ENCODE results near the gene ZNRF3. TPM values are rescaled to one million over a fixed set of nuclear protein-coding genes. Genes with fewer than 3 reads are reported as not detected.

Gene ZNRF3
- polyA plus RNA-seq, 2 donors: 1.6 to 2.8 TPM

DNA sequence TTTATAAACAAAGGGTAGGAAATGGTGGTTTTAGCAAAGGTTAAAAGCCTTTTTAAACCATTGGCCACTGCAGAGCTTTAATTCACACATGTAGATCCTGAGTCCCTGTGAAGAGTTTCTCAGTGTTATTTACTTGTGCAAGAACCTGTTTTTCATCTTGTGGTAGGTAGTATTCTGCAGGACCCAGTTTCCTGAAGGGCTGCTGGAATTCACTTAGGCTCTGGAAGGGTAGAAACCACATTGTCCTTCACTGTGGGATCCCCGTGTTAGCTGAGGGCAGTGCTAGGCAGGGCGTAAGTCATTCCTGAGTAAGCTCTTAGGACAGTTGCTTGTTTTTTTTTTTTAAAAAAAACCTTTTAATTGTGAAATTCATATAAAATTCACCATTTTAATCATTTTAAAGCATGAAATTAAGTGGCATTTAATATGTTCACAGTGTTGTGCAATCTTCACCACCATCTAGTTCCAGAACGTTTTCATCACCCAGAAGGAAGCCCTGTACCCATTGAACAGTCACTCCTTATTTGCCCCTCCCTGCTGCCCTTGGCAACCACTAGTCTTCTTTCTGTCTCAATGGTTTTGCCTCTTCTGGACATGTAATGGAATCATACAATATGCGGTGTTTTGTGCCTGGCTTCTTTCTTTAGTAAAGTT lies 100.5 kb downstream of the ZNRF3 start:
- H3K27me3 ChIP-seq (ENCODE audit: control insufficient read depth in 1 of 2, insufficient read depth in 2 of 2, low read length in 2 of 2): no peaks in the 10 kb centered on the region
- H3K4me1 ChIP-seq (ENCODE audit: control insufficient read depth in 2 of 2, insufficient read depth in 2 of 2, low read length in 1 of 2): peaks cover 4 to 9% of the 10 kb centered on the region in 2 donors
- peak overlapping the region in 1 of 2 donors; percentile 17 for H3K27ac ChIP-seq (ENCODE audit: low read depth in 2 of 2, low read length in 1 of 2)

DNA sequence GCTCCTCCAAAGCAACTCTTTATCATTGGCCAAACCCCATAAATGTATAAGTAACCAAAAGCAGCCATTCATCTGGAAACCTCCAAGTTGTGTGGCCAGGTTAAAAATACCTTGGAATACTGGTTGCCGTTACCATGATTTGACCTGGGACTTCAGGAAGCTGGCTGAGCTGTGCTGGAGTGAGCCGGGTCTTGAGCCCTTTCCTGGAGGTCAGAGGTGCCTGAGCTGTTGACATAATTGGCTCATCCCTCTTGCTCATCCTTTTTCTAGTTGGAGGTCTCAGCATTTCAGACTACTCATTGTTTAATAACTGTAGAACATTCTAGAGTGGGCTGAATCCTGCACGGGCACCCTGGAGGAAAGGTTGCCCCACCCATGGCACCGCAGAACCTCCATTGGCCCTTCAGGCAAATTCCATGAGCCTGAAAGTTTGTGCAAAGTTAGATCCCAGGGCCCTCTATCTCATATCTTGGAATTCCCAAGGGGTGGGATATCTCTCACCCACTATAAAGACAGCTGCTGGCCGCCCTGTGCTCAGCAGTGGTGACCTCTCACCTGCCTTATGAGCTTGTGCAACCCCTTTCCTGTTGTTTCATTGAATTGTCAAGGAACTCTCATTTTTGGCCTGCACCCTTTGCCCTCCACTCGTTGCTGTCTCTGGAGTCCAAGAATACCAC lies 101.2 kb downstream of the ZNRF3 start:
- Histone ChIP-seq H3K4me3 (ENCODE audit: low read depth in 1 of 2, low read length in 2 of 2) (no peak overlapping the region), H3K9me3 (ENCODE audit: control insufficient read depth in 2 of 2, insufficient read depth in 1 of 2, low read depth in 1 of 2, low read length in 1 of 2) (no peaks in the 10 kb centered on the region), H3K27me3 (ENCODE audit: control insufficient read depth in 1 of 2, insufficient read depth in 2 of 2, low read length in 2 of 2) (no peaks in the 10 kb centered on the region), H3K36me3 (ENCODE audit: control insufficient read depth in 2 of 2, insufficient read depth in 2 of 2, low read length in 1 of 2) (peaks cover 0 to 6% of the 10 kb centered on the region in 2 donors), H3K27ac (ENCODE audit: low read depth in 2 of 2, low read length in 1 of 2) (no peak overlapping the region), H3K4me1 (ENCODE audit: control insufficient read depth in 2 of 2, insufficient read depth in 2 of 2, low read length in 1 of 2) (peaks cover 4 to 9% of the 10 kb centered on the region in 2 donors)
- 73 to 83% methylated on average over 6 of the region's 6 CpGs for WGBS, 2 donors

More for the DNA sequence above, 100.5 kb downstream of the ZNRF3 start:
- 70 to 73% methylated on average over 4 of the region's 4 CpGs for WGBS, 2 donors
- peaks cover 0 to 6% of the 10 kb centered on the region in 2 donors for H3K36me3 ChIP-seq (ENCODE audit: control insufficient read depth in 2 of 2, insufficient read depth in 2 of 2, low read length in 1 of 2)
- no peaks in the 10 kb centered on the region for H3K9me3 ChIP-seq (ENCODE audit: control insufficient read depth in 2 of 2, insufficient read depth in 1 of 2, low read depth in 1 of 2, low read length in 1 of 2)
- H3K4me3 ChIP-seq (ENCODE audit: low read depth in 1 of 2, low read length in 2 of 2): no peak overlapping the region

DNA sequence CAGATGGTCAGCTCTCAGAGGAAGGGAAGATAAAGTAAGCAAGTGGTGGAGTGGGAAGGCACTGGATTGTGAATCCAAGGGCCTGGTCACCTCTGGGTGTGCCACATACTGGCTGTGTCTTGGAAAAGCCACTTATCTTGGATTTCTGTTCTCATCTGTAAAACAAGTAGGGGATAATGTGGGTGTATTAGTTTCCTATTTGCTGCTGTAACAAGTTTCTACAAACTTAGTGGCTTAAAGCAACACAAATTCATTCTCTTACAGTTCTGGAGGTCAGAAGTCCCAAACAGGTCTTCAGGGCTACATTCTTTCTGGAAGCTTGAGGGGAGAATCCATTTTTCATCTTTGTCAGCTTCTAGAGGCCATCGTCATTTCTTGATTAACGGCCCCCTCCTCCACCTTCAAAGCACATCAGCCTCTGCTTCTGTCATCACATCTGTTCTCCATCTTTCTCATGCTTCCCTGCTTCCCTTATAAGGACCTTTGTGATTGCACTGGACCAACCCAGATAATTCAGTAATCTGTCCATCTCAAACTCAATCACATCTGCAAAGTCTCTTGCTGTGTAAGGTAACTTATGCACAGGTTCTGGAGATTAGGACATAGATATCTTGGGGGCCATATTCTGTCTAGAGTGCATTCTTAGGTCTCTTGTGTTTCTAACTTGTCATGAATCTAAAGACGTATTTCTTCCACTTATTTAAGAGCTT lies 102.4 kb downstream of the ZNRF3 start:
- no peaks in the 10 kb centered on the region for H3K9me3 ChIP-seq (ENCODE audit: control insufficient read depth in 2 of 2, insufficient read depth in 1 of 2, low read depth in 1 of 2, low read length in 1 of 2)
- H3K27ac ChIP-seq (ENCODE audit: low read depth in 2 of 2, low read length in 1 of 2): no peak overlapping the region
- no peak overlapping the region for H3K4me3 ChIP-seq (ENCODE audit: low read depth in 1 of 2, low read length in 2 of 2)
- H3K4me1 ChIP-seq (ENCODE audit: control insufficient read depth in 2 of 2, insufficient read depth in 2 of 2, low read length in 1 of 2): peaks cover 4 to 9% of the 10 kb centered on the region in 2 donors
- H3K27me3 ChIP-seq (ENCODE audit: control insufficient read depth in 1 of 2, insufficient read depth in 2 of 2, low read length in 2 of 2): no peaks in the 10 kb centered on the region
- peaks cover 0 to 7% of the 10 kb centered on the region in 2 donors for H3K36me3 ChIP-seq (ENCODE audit: control insufficient read depth in 2 of 2, insufficient read depth in 2 of 2, low read length in 1 of 2)
- WGBS, 2 donors: 87 to 89% methylated on average over 3 of the region's 3 CpGs

DNA sequence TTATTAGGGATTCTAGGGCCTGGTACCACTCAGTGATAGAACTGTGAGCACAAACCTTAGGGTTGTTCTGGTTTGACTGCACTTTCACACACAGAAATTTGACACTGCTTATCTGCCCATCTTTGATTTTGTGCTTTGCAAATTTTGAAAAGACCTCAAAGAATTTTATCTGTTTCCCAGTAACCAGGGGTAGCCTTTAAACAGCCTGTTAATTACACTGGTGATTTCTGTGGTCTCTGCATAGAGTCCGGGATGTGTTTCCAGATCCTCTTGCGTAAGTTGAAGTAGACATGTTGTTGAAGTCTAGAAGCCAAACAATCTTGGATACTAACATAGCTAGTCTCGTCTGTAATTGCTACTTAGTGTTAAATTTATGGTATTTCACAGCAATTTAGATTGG lies 103.0 kb downstream of the ZNRF3 start:
- Histone ChIP-seq H3K4me3 (ENCODE audit: low read depth in 1 of 2, low read length in 2 of 2) (no peak overlapping the region), H3K4me1 (ENCODE audit: control insufficient read depth in 2 of 2, insufficient read depth in 2 of 2, low read length in 1 of 2) (peaks cover 4 to 9% of the 10 kb centered on the region in 2 donors), H3K27me3 (ENCODE audit: control insufficient read depth in 1 of 2, insufficient read depth in 2 of 2, low read length in 2 of 2) (no peaks in the 10 kb centered on the region), H3K9me3 (ENCODE audit: control insufficient read depth in 2 of 2, insufficient read depth in 1 of 2, low read depth in 1 of 2, low read length in 1 of 2) (no peaks in the 10 kb centered on the region), H3K27ac (ENCODE audit: low read depth in 2 of 2, low read length in 1 of 2) (no peak overlapping the region), H3K36me3 (ENCODE audit: control insufficient read depth in 2 of 2, insufficient read depth in 2 of 2, low read length in 1 of 2) (peaks cover 0 to 7% of the 10 kb centered on the region in 2 donors)
- WGBS, 2 donors: 81 to 84% methylated on average over 3 of the region's 3 CpGs

DNA sequence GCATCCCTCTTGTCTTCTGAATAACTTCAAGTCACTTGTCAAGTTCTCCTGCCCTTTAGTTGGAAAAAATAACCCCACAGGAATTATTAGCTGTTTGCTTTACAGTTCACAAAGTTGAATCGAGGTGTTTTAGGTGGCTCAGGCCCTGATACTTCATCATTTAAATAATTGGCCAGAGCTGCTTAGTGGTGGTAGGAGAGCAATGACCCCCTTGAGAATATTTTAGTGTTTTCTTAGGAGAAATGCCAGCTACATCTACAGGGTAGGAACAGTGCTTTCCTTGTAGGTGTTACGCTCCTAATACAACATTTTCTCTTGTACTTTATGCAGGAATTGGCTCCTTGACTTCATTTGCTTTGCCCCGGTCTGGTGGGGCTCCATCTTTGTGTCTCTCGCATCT lies 105.1 kb downstream of the ZNRF3 start:
- H3K27ac ChIP-seq (ENCODE audit: low read depth in 2 of 2, low read length in 1 of 2): no peak overlapping the region
- 91 to 92% methylated on average over 4 of the region's 4 CpGs for WGBS, 2 donors
- peaks cover 0 to 5% of the 10 kb centered on the region in 2 donors for H3K4me1 ChIP-seq (ENCODE audit: control insufficient read depth in 2 of 2, insufficient read depth in 2 of 2, low read length in 1 of 2)
- no peaks in the 10 kb centered on the region for H3K27me3 ChIP-seq (ENCODE audit: control insufficient read depth in 1 of 2, insufficient read depth in 2 of 2, low read length in 2 of 2)
- no peak overlapping the region for H3K4me3 ChIP-seq (ENCODE audit: low read depth in 1 of 2, low read length in 2 of 2)
- no peaks in the 10 kb centered on the region for H3K9me3 ChIP-seq (ENCODE audit: control insufficient read depth in 2 of 2, insufficient read depth in 1 of 2, low read depth in 1 of 2, low read length in 1 of 2)
- H3K36me3 ChIP-seq (ENCODE audit: control insufficient read depth in 2 of 2, insufficient read depth in 2 of 2, low read length in 1 of 2): peaks cover 0 to 7% of the 10 kb centered on the region in 2 donors

DNA sequence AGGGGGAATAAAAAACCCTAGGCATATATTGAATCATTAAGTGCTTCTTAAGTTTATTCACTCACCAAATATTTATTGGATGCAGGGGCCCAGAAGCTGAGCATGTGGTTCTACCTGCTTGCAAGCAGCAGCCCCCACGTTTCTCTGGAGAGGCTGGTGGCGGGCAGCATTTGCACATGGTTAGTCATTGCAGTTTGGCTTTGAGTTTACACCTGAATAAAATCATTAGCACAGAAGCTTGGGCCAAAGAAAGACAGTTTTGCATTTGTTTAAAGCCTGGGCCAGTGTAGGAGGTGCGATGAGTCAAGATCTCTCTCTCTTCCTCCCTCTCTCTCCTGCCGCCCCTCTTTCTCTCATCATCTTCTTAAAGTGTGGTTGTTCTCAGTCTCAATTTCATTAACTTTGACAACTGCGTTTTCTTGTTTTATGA lies 105.7 kb downstream of the ZNRF3 start:
- Histone ChIP-seq H3K27ac (ENCODE audit: low read depth in 2 of 2, low read length in 1 of 2) (no peak overlapping the region), H3K27me3 (ENCODE audit: control insufficient read depth in 1 of 2, insufficient read depth in 2 of 2, low read length in 2 of 2) (no peaks in the 10 kb centered on the region), H3K36me3 (ENCODE audit: control insufficient read depth in 2 of 2, insufficient read depth in 2 of 2, low read length in 1 of 2) (peaks cover 0 to 7% of the 10 kb centered on the region in 2 donors), H3K9me3 (ENCODE audit: control insufficient read depth in 2 of 2, insufficient read depth in 1 of 2, low read depth in 1 of 2, low read length in 1 of 2) (no peaks in the 10 kb centered on the region), H3K4me1 (ENCODE audit: control insufficient read depth in 2 of 2, insufficient read depth in 2 of 2, low read length in 1 of 2) (peaks cover 0 to 5% of the 10 kb centered on the region in 2 donors), H3K4me3 (ENCODE audit: low read depth in 1 of 2, low read length in 2 of 2) (no peak overlapping the region)
- 63 to 65% methylated on average over 5 of the region's 5 CpGs for WGBS, 2 donors

DNA sequence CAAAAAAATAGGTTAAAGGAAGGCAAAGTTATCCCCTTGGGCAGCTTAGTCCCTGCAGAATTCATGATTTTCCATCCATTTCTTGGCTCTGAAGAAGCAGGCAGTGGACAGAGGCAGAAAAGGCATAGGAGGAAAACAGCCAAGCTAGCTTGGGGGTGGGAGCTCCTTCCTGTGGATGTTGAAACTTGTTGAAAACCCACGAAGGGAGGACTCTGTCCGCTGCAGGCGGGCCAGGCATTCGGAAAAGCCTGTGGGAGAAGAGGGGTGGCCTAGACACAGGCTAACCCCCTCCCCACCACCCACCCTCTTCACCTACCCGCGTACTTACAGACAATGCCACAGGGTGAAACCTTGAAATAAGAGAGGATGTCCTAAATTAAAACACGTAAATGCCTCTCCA lies 106.1 kb downstream of the ZNRF3 start:
- H3K27ac ChIP-seq (ENCODE audit: low read depth in 2 of 2, low read length in 1 of 2): no peak overlapping the region
- no peaks in the 10 kb centered on the region for H3K27me3 ChIP-seq (ENCODE audit: control insufficient read depth in 1 of 2, insufficient read depth in 2 of 2, low read length in 2 of 2)
- WGBS, 2 donors: 67 to 69% methylated on average over 7 of the region's 7 CpGs
- H3K4me1 ChIP-seq (ENCODE audit: control insufficient read depth in 2 of 2, insufficient read depth in 2 of 2, low read length in 1 of 2): peaks cover 0 to 3% of the 10 kb centered on the region in 2 donors
- H3K36me3 ChIP-seq (ENCODE audit: control insufficient read depth in 2 of 2, insufficient read depth in 2 of 2, low read length in 1 of 2): peaks cover 0 to 7% of the 10 kb centered on the region in 2 donors
- no peaks in the 10 kb centered on the region for H3K9me3 ChIP-seq (ENCODE audit: control insufficient read depth in 2 of 2, insufficient read depth in 1 of 2, low read depth in 1 of 2, low read length in 1 of 2)
- H3K4me3 ChIP-seq (ENCODE audit: low read depth in 1 of 2, low read length in 2 of 2): no peak overlapping the region

DNA sequence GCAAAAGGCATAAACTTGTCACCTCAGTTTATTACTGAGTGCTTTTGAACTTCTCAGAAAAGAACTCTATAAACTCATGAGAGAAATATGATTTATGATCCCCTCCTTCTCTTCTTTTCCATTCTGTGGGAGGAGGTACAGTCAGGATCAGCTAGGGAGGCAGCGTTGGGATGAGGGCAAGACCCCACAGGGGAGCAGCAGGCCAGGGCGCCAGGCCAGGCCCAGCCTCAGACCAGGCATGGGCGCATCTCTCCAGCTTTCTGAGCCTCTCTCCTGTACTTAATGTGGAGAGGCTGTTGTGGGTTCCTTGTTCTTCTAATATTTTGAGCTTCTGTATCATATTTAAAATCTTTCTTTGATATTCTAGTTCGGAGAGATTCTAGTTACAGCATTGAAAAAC lies 106.5 kb downstream of the ZNRF3 start:
- WGBS, 2 donors: 83 to 92% methylated on average over 4 of the region's 4 CpGs
- Histone ChIP-seq H3K27ac (ENCODE audit: low read depth in 2 of 2, low read length in 1 of 2) (no peak overlapping the region), H3K9me3 (ENCODE audit: control insufficient read depth in 2 of 2, insufficient read depth in 1 of 2, low read depth in 1 of 2, low read length in 1 of 2) (no peaks in the 10 kb centered on the region), H3K4me3 (ENCODE audit: low read depth in 1 of 2, low read length in 2 of 2) (no peak overlapping the region), H3K27me3 (ENCODE audit: control insufficient read depth in 1 of 2, insufficient read depth in 2 of 2, low read length in 2 of 2) (no peaks in the 10 kb centered on the region), H3K36me3 (ENCODE audit: control insufficient read depth in 2 of 2, insufficient read depth in 2 of 2, low read length in 1 of 2) (peaks cover 0 to 7% of the 10 kb centered on the region in 2 donors), H3K4me1 (ENCODE audit: control insufficient read depth in 2 of 2, insufficient read depth in 2 of 2, low read length in 1 of 2) (no peaks in the 10 kb centered on the region)

DNA sequence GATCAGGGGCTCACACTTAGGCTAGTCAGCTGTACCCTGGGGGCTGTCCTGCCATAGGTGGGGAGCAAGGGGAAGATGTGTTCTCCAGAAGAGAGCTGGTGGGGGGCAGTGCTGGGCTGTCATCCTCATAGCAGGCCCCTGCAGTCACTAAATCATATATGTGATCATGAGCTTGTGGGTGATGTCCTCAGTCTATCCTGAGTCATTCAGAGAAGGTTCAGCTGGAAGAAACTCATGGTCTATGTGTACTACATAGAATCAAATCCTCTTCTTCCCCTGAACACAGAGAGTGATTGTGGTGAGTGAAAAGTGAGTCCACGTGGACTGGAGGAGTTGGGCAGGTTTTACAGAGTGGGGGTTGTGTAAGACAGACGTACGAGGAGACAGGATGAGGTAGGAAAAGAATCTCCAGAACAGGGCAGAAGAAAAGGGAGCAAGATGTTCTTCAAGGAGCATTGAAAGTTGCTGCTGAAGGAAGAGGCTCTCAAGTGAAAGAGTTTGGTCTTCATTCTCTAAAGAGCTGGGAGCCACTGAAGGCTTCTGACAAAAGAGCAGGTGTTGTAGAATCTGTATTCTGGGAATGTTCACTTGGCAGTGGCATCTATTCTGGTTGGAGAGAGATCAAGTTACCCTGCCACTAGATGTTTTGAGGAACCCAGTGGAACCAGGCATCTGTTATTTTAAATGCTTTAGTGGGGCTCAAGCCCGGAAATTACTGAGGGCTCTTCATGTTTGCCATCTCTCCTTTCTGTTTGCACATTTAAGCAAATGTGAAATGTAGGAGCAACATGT lies 109.4 kb downstream of the ZNRF3 start:
- peaks cover 0 to 1% of the 10 kb centered on the region in 2 donors for H3K36me3 ChIP-seq (ENCODE audit: control insufficient read depth in 2 of 2, insufficient read depth in 2 of 2, low read length in 1 of 2)

More for the DNA sequence above, 109.4 kb downstream of the ZNRF3 start:
- no peak overlapping the region for H3K4me3 ChIP-seq (ENCODE audit: low read depth in 1 of 2, low read length in 2 of 2)
- no peaks in the 10 kb centered on the region for H3K4me1 ChIP-seq (ENCODE audit: control insufficient read depth in 2 of 2, insufficient read depth in 2 of 2, low read length in 1 of 2)
- H3K27me3 ChIP-seq (ENCODE audit: control insufficient read depth in 1 of 2, insufficient read depth in 2 of 2, low read length in 2 of 2): no peaks in the 10 kb centered on the region
- 70 to 72% methylated on average over 4 of the region's 4 CpGs for WGBS, 2 donors
- no peaks in the 10 kb centered on the region for H3K9me3 ChIP-seq (ENCODE audit: control insufficient read depth in 2 of 2, insufficient read depth in 1 of 2, low read depth in 1 of 2, low read length in 1 of 2)
- H3K27ac ChIP-seq (ENCODE audit: low read depth in 2 of 2, low read length in 1 of 2): no peak overlapping the region

All from esophagus (tissue), 2 donors.